ENCODE measurements around the gene GRAMD2A.
A peak's percentile ranks its signal among the peaks of the same experiment; 100 is the strongest.

GRAMD2A gene

GRCh38 chr15:72217216-72217615, 19.6 kb upstream of the GRAMD2A start:
- DNase-seq (ENCODE audit: low spot score): no peak

DNA sequence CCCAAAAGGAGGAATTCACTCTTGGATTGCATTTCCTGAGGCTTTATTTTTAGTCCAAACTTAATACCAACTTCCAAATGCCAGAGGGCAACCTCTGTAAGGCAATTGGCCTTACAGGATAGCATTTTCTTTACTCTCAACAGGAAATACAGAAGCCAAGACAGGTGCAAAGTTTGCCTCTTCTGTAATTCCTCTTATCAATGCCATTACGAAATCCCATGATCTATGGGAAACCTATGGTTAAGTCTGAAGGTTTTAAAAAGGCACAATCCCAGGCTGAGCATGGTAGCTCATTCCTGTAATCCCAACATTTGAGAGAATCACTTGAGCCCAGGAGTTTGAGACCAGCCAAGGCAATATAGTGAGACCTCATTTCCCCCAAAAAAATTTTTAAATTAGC, 18.5 kb upstream of the GRAMD2A start:
- no peak for DNase-seq (ENCODE audit: low spot score)

GRCh38 chr15:72207558-72208085, 10.0 kb upstream of the GRAMD2A start:
- no peak for DNase-seq (ENCODE audit: low spot score)

- DNase-seq (ENCODE audit: low spot score): no peak
These were observed 9.1 kb upstream of the GRAMD2A start for GRCh38 chr15:72206677-72207000.

DNA sequence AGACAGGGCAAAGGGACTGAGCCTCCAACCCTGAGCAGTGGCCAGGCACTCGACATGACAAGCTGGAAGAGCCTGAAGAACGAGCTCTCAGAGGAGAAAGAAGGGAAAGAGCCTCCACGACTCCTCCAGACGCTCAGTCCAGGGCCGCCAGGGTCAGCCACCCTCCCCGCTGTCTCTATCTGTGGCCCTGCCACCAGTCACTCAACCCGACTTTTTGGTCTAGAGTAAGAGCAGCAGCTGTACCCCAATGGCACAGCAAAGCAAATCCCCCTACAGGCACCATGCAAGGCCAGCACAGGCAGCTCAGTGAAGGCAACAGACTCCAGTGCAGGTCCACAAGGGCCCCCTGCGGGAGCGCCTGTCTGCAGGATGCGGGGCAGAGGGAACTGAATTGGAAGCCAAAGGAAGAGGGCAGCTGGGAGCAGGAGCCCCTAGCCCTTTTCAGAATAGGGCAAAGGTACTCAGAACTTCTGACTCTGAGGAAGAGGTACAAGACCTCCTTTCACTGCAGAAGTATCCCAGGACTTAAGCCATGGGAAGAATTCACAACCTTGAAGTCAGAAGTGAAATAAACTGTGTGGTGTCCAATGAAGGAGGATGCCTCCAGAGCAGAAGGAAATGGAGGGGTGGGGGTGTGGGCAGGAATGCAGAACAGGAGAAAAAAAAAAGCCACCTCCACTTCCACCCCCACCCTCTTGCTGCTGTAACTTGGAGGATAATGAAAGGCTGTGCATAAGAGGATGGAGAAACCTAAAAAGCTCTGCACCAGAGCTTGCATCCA, 8.5 kb upstream of the GRAMD2A start:
- DNase-seq (ENCODE audit: low spot score): no peak

GRCh38 chr15:72205273-72205672, 7.7 kb upstream of the GRAMD2A start:
- no peak for DNase-seq (ENCODE audit: low spot score)

DNA sequence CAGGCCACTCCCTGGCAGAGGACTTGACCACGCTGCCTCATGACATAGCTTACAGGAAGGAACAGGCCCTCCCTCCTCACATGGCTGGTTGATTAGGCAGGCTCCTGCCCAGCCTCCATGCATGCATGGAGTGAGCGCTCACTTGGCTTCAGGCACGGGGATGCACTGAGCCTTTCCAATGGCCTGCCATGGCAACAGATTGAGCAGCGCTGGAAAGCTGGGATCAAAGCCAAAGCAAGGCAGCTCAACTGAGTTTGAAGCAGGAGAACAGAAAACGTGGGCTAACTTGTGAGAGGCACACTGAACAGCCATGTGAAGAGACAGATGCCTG, 5.9 kb upstream of the GRAMD2A start:
- DNase-seq (ENCODE audit: low spot score): peak; percentile 26

GRCh38 chr15:72202801-72203506, 5.4 kb upstream of the GRAMD2A start:
- no peak for DNase-seq (ENCODE audit: low spot score)

DNA sequence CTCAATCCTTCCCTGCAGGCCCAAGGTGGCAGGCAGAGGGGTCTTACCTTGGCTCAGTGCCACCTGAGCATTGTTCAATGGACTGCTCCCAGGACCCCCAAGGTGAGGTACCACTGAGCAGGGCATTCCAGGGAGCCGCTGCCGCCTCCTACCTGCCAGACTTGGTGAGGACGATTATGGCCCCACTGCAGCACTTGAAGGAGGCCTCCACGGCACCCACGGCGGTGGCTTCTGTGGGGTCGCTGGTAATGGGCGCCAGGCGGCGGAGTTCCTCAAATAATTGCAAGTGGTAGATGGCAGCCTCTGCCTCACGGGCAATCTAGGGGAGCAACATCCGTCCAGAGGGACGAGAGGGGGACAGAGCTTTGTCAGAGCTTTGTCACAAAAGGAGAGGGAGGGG, 4.7 kb upstream of the GRAMD2A start:
- DNase-seq (ENCODE audit: low spot score): no peak

- DNase-seq (ENCODE audit: low spot score): no peak
These were observed 3.9 kb upstream of the GRAMD2A start for GRCh38 chr15:72201391-72201921.

DNA sequence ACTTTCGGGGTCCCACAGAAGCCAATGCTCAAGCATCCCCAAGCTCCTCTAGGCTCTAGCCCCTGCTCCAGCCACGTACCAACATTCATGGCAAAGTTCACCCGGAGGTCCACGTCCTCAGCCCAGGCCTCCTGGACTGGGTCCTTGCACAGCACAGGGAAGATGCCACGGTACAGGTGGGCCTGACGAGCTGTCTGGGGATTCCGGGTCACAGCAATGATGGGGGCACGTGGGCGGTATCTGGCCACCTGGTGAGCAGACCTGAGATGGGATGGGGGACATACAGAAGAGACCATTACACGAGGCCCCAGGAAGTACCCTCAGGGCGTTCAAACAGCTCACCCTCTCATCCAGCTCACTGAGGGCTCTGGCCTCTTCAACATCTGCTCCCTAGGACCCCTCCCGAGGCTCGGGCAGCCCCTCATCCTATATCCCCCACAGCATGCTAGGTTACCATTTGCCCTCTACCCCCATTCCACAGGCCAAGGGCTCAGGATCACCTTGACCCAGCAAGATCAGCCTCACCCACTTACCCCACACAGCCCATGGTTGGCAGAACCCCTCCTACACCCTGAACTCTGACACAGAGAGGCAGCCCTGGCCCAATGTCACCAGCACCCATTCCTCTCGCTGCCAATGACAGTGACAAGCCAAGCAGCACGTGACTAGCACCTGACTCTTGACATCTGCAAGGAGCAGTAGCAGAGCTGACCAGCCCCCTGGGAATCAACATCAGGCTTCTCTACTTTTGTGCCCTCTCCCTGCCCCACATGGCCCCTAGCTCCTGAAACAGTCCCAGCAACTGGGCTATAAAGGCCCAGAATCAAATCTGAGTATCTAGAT, 3.0 kb upstream of the GRAMD2A start:
- DNase-seq (ENCODE audit: low spot score): no peak

DNA sequence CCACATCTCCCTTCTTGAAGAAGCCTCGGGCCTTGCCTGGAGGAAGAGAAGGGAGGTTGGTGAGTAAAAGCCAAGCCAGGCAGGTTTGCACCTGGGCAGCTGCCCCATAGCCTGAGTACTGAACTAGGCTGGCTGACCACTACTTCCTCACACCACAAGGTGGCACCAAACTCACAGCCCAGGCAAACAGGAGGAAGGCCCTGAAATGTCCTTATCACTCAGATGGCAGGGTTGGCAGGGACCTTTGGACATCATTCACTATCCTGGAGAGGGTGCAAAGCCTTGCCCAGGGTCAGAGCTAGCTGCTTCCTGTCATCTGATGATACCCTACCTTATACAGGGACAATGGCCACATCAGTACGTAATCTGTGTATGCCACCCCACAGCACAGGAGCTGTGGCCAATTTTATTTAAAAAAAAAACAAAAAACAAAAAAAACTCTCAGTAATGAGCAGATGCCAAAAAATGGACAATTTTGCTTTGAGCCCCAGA, 2.2 kb upstream of the GRAMD2A start:
- peak; percentile 61 for DNase-seq (ENCODE audit: low spot score)

- DNase-seq (ENCODE audit: low spot score): no peak
These were observed 1.6 kb upstream of the GRAMD2A start for GRCh38 chr15:72199205-72199515.

DNA sequence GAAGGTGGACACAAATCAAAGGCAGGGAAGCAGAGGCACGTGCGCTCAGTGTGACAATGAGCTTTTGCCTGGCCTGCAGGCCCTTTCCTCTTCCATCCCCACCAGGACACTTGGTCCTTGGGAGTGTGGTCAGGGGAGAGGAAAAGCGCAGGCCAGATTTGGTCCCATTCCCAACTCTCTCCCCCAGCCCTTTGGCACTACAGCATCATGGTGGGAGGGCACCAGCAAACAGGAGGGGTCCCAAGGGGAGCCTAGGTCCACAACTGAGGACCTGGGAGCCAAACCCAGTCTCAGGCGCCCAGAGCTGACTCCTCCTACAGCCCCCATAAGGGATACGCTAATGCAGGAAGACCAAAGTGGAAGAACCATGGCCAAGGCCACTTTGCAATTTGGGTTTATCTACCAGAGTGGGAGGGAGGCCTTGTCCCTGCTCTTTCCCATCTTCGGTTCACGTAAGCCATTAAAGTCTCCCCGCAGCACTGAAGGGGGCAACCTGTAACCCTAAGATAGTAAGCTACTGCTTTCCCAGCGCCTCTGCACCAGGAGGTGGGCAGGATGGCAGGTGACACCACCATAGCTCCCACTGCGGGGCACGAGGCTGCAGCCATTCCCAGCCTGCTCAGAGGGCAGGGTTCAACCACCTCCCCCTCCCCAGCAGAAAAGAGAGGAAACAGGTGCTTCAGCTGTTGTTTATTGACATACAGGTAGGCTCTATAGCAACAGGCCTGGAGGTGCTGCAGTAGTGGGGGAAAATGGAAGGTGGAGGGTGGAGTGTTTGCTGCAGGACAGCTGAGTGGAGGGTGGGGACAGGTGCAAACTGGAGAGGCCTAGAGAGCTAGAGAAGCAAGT, 993 bp upstream of the GRAMD2A start:
- no peak for DNase-seq (ENCODE audit: low spot score)

DNA sequence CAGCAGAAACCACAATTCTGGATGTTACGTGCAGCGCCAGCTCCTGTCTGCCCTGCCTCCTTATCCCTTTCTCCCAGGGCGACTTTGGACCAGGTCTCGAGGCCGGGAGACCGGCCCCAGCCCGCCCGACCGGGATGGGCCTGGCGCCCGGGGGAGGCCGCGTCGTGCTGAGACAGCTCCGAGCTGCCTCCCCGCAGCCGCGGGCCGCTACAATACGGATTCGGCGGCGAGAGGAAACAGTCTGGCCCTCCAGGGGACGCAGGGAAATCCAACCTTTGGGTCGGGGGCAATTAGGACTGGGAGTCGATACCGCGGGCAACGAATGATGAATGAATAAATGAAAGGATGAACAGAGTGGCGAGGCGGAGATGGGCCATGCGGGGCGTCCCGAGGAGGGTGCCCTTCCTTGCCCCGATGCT, 537 bp downstream of the GRAMD2A start:
- no peak for DNase-seq (ENCODE audit: low spot score)

GRCh38 chr15:72196409-72197040, 1.1 kb downstream of the GRAMD2A start:
- DNase-seq (ENCODE audit: low spot score): no peak

DNA sequence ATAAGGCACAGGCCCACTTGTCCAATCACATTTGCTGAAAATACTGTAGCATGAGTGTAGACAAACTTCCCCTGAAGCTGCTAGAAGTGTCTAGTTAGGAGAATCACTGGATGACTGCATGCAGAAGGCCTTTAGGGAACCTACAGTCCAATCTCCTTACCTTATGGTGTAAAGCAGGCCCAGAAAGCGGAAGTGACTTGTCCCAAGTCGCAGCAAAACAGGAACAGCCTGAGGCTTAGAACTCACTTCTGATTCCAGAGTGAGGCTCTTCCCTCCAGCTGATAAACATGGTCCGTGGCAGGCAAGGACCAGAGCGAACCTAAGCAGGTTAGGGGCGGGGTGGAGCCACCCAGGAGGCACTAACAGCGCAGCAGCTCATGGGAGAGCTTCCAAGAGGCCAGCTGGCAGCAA, 2.5 kb downstream of the GRAMD2A start:
- DNase-seq (ENCODE audit: low spot score): no peak

DNA sequence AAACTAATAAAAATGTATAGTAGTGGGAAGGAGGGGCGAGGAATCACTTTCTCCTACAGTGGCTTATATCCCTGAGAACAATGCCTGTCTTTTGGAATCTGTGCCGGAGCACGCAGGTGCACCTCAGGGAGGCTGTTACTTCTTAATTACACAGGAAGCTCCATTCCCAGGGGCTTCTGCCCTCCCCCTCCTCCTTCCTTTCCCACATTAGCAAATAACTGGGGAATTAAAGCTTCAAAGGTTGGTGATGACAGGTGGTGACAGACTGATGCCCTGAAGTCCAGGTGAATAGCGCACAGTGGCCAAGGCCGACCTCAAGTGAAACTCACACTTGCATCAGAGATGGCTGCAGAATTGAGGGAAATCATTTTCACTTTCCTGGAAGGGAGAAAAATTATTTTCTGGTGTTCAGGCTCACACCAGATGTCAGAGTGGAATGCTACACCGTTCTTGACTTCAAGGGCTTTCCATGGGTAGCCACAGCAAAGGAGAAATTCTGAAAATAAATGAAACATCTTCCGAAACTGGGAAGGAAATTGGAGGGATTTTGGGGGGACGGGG, 3.7 kb downstream of the GRAMD2A start:
- DNase-seq (ENCODE audit: low spot score): no peak

GRCh38 chr15:72192416-72192815, 5.2 kb downstream of the GRAMD2A start:
- no peak for DNase-seq (ENCODE audit: low spot score)

- no peak for DNase-seq (ENCODE audit: low spot score)
These were observed 8.2 kb downstream of the GRAMD2A start for GRCh38 chr15:72189250-72189902.

All from kidney capillary endothelial cell (primary cell).